CD4-positive, alpha-beta T cell treated with Interleukin-6 at 100 ng/mL for 8 hours (primary cell): ENCODE measurements around the gene ISOC1.

ENCODE experiments used
- DNase-seq: peaks from one replicate; pipeline ENCODE4 v3.0.0-alpha.2; 2020; ENCODE audit warnings: mixed read lengths, low spot score

Gene ISOC1

GRCh38 chr5:129094087-129094923 lies at the start of gene ISOC1:
Gene ISOC1, plus strand, starts transcription at chr5:129094749. Its CDS starts 18 bp downstream, at chr5:129094767.
- DNase-seq = peak; percentile 90

GRCh38 chr5:129046151-129046550 lies 48.4 kb upstream of the ISOC1 start:
- DNase-seq = no peak

- DNase-seq = no peak
Measured at GRCh38 chr5:129048509-129048908, 46.0 kb upstream of the ISOC1 start.

GRCh38 chr5:129049126-129049799 lies 45.3 kb upstream of the ISOC1 start:
- DNase-seq = no peak

- DNase-seq = no peak
Measured at GRCh38 chr5:129051283-129051682, 43.3 kb upstream of the ISOC1 start.

GRCh38 chr5:129053438-129053837 lies 41.1 kb upstream of the ISOC1 start:
- DNase-seq = no peak

GRCh38 chr5:129057329-129057728 lies 37.2 kb upstream of the ISOC1 start:
- no peak for DNase-seq

GRCh38 chr5:129061849-129062248 lies 32.7 kb upstream of the ISOC1 start:
- no peak for DNase-seq

- no peak for DNase-seq
Measured at GRCh38 chr5:129063483-129064113, 31.0 kb upstream of the ISOC1 start.

- no peak for DNase-seq
Measured at GRCh38 chr5:129065721-129066120, 28.8 kb upstream of the ISOC1 start.

GRCh38 chr5:129067745-129068144 lies 26.8 kb upstream of the ISOC1 start:
- DNase-seq = no peak

- DNase-seq = no peak
Measured at GRCh38 chr5:129069292-129069691, 25.3 kb upstream of the ISOC1 start.

GRCh38 chr5:129073111-129073510 lies 21.4 kb upstream of the ISOC1 start:
- DNase-seq = no peak

- DNase-seq = no peak
Measured at GRCh38 chr5:129074903-129075302, 19.6 kb upstream of the ISOC1 start.

- no peak for DNase-seq
Measured at GRCh38 chr5:129077433-129078075, 17.0 kb upstream of the ISOC1 start.

GRCh38 chr5:129078247-129078646 lies 16.3 kb upstream of the ISOC1 start:
- DNase-seq = no peak

- no peak for DNase-seq
Measured at GRCh38 chr5:129078660-129079059, 15.9 kb upstream of the ISOC1 start.

GRCh38 chr5:129079496-129079895 lies 15.1 kb upstream of the ISOC1 start:
- DNase-seq = no peak

- no peak for DNase-seq
Measured at GRCh38 chr5:129080766-129081165, 13.8 kb upstream of the ISOC1 start.

GRCh38 chr5:129082225-129083136 lies 12.1 kb upstream of the ISOC1 start:
- no peak for DNase-seq
